MV-4-11 (cell line): ENCODE results near the gene ALK.

Experiments
- DNase-seq: peaks from one replicate; lab custom pipeline; 2025; lab: John Stamatoyannopoulos, UW

Gene ALK

GRCh38 chr2:29155578-29155977 is 765.8 kb downstream of the ALK start:
- DNase-seq, result no peak

- no peak for DNase-seq
Observed at GRCh38 chr2:29154610-29155009, 766.8 kb downstream of the ALK start.

GRCh38 chr2:29147963-29148362 is 773.4 kb downstream of the ALK start:
- DNase-seq, result no peak

GRCh38 chr2:29146197-29146596 is 775.2 kb downstream of the ALK start:
- no peak for DNase-seq

GRCh38 chr2:29143657-29144056 is 777.7 kb downstream of the ALK start:
- DNase-seq, result no peak
